ENCODE measurements around the gene CXCR6. TPM values are rescaled to one million over a fixed set of nuclear protein-coding genes. Genes with fewer than 3 reads are reported as not detected.
"Not testable (repeated sequence)": the region's sequence is repeated elsewhere in the genome, so short reads cannot be mapped to it uniquely, and the experiment has no call there.

Gene CXCR6
- total RNA-seq, 2 donors from 2014 or later = 0.39 to 2.6 TPM

DNA sequence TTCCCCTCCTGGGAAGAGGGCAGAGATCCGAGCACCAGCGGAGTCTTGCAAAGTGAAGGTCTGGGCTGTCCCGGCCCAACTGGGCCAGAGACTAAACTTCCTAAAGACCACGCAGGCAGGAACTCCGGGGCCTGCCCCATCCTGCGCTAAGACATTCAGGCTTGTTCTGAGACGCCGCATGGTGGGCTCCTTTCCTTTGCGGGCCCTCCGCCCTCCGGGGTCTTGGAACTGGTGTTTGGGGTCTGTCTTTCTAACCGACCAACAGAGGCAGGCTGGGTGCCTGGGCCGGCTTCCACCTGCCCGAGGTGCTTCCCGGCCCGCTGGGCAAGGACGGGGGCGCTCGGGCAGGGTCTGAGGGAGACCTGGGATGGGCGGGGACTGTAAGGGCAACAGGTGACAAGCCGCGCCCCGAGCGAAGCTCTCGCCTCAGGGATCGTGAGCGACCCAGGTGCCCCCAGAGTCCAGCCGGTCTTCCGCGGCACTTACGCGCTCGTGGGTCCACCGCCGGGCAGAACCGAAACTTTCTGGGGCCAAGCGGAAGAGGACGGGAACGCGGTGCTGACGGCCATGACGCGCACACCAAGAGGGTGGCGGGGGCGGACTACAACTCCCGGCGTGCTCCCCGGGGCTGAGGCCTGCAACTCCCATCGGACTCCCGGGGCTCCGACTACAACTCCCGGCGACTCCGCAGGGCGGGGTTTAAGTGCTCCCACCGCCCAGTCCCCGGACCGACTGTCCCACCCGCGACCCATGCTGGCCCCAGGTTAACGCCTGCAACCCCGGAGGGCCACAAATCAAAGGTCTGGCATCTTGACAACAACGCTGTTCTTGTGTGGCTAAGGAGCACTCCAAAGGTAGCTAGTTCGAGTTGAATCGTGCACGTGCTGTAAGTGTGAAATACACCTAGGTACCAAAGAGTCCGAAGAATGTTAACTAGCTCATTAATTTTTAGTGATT is 52.2 kb downstream of the CXCR6 start, which contains the start of gene FYCO1:
FYCO1 (minus strand) TSS at position 589 of the 957 bp plus-strand sequence. CDS start 10,914 bp downstream, outside the sequence.
- ATAC-seq (peak; percentile 96 to 99), DNase-seq (peak; percentile 97)
- intact Hi-C loops (cut with DNase I) = no loop called here

DNA sequence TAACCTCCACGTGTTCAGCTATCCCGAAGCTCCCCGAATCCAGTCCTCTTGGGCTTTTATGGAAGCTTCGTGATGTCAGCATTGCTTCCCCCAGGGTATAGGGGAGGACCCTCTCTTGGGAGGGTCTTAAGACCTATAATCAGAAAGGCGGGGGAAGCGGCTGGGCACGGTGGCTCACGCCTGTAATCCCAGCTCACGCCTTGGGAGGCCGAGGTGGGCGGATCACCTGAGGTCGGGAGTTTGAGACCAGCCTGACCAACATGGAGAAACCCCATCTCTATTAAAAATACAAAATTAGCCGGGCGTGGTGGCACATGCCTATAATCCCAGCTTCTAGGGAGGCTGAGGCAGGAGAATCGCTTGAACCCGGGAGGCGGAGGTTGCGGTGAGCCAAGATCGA is 54.2 kb downstream of the CXCR6 start:
- DNase-seq; ATAC-seq; intact Hi-C loops (cut with DNase I): not testable (repeated sequence)

GRCh38 chr3:45997942-45998341 is 54.7 kb downstream of the CXCR6 start:
- DNase-seq (no peak), ATAC-seq (no peak)
- intact Hi-C loops (cut with DNase I) = no loop called here

Other genes with a start within 250 kb of the CXCR6 start
- under 1 TPM in 1 of 2 donors, not detected in 1; 0.18 TPM for gene SLC6A20, start 146.9 kb upstream of the CXCR6 start, total RNA-seq
- gene LZTFL1, start 101.3 kb upstream of the CXCR6 start, total RNA-seq = 1 to 10 TPM; 8.6 to 9.1 TPM
- gene CCR9, start 56.9 kb upstream of the CXCR6 start, total RNA-seq = not detected
- 10 to 100 TPM; 64.4 to 91.9 TPM for gene FYCO1, start 52.4 kb downstream of the CXCR6 start, total RNA-seq
- under 1 TPM; 0.08 to 0.09 TPM for gene XCR1, start 84.0 kb downstream of the CXCR6 start, total RNA-seq

All from left cardiac atrium (tissue), 4 donors.